IPS DF 4.7 (cell line): ENCODE data around the gene KCTD11.
A peak's percentile ranks its signal among the peaks of the same experiment; 100 is the strongest.
"Not testable (repeated sequence)": the region's sequence is repeated elsewhere in the genome, so short reads cannot be mapped to it uniquely, and the experiment has no call there.

Experiments
- DNase-seq: peaks from one replicate; pipeline ENCODE4 v3.0.0-alpha.2; 2013; ENCODE audit warnings: low spot score; ENCODE audit errors: extremely low read depth

Gene KCTD11

DNA sequence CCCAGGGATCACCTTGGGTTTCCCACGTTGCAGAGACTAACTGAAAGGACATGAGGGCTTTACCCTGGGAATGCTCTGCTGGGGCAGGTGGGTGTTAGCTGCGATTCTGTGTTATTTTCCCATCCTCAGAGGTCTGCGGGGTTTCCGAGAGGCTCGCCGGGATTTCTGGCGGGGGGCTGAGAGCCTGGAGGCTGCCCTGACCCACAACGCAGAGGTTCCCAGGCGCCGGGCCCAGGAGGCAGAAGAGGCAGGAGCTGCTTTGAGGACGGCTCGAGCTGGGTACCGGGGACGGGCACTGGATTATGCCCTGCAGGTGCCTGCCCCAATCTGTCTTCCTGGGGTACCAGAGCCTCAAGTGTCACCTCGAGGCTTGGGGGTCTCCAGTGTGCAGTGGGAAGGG, 8.7 kb upstream of the KCTD11 start:
- DNase-seq: no peak

DNA sequence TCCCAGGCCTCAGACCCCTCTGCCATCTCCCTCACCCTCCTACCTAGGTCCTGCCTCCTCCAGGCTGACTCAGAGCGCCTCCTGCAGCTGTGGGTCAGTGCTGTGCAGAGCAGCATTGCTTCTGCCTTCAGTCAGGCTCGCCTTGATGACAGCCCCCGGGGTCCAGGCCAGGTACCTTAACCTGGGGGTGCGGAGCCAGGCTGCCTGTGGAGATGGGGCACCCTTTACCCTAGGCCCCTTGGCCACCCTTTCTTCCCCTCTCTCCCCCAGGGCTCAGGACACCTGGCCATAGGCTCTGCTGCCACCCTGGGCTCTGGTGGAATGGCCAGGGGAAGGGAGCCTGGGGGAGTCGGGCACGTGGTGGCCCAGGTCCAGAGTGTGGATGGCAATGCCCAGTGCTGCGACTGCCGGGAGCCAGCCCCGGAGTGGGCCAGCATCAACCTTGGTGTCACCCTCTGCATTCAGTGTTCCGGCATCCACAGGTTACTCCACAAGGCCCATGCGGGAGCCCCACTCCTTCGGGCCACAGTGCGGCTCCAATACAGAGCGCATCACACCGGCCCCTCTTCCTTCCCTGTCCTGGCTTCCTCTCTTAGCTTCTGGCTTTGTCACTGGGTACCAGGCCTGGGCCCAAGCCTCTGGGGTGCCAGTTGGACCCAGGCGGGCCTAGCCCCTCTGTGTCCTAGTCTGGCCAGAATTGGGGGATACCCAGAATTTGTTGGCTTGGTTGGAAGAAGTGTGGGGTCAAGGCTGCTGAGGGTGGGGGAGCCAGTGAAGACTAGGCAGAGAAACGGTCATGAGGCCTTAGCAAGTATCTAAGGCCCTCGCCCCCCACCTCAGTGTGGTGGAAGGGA, 5.0 kb upstream of the KCTD11 start:
- DNase-seq: no peak

GRCh38 chr17:7347630-7348477, 4.1 kb upstream of the KCTD11 start:
- DNase-seq: no peak

DNA sequence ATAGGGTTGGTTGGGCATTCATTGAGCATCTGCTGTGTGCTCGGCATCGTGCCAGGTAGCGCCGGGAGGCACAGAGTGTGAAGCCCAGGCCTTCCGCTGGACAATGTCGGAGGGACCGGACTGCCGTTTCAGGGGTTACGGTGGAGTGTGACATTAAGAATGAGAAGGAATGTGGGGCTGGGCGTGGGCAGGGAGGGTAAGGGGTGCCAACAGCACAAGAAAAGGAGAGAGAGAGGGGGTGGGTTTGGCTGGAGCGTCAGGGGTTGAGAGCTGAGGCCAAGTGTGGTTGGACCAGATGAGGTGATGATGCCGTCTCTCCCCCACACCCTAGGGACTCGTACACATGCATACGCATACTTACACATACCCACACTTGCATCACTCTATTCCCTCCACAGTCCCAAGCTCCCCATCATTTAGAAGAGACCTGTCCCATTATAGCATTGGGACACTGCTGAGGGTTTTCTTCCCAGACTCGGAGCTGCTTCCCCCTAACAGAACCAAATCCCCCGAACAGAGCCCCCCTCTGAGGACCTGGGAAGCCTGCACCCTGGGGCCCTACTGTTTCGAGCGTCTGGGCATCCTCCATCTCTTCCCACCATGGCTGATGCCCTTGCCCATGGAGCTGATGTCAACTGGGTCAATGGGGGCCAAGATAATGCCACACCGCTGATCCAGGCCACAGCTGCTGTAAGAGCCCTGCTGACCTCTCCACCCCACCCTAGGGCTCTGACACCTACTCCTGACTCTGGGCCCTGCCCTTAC, 3.3 kb upstream of the KCTD11 start:
- no peak for DNase-seq

GRCh38 chr17:7352503-7352889, 534 bp downstream of the KCTD11 start:
- no peak for DNase-seq

GRCh38 chr17:7352910-7353635, 1.1 kb downstream of the KCTD11 start:
- DNase-seq: no peak

GRCh38 chr17:7354262-7354843, 2.4 kb downstream of the KCTD11 start:
- DNase-seq: no peak

- DNase-seq: no peak
Measured at GRCh38 chr17:7355053-7355452, 3.1 kb downstream of the KCTD11 start, which contains the start of gene TMEM95. Gene TMEM95 (plus strand): TSS chr17:7355156. CDS start chr17:7355205, 49 bp downstream.

- DNase-seq: no peak
Measured at GRCh38 chr17:7355573-7355972, 3.6 kb downstream of the KCTD11 start.

DNA sequence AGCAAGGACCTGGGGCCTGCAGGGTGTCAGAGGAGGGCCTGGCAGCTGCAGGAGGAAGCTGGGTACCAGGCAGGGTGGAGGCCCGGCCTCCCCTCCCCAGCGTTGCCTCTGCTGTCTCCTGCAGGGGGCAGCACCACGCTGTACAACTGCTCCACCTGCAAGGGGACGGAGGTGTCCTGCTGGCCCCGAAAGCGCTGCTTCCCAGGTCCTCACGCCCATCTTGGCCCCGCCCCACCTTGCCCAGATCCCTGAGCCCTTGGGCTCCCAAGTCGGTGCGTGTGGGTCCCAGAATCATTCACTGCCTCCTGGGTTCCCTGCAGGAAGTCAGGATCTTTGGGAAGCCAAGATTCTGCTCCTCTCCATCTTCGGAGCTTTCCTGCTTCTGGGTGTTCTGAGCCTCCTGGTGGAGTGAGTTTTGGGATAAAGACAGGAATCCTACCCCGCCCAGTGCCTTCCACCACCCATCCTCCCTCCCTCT, 4.1 kb downstream of the KCTD11 start:
- peak; percentile 76 for DNase-seq

DNA sequence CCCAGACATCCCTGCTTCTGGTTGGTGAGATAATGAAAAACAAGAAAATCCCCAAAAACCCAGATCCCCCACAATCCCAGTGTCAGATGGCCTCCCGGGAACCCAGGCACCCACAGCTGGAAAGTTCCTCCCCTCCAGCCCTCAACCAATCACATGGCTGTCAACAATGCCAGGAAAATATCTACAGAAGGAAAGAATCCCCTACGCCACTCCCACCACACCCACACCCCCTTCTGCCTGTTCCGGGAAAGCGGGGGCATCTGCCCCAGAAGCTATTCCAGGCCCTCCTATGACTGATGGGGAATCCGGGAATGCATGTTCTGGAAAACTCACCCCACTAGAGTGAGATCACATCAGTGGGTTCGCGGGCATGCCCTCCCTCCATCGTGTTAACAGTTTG, 4.8 kb downstream of the KCTD11 start:
- DNase-seq: no peak

- no peak for DNase-seq
Measured at GRCh38 chr17:7357381-7357780, 5.4 kb downstream of the KCTD11 start.

DNA sequence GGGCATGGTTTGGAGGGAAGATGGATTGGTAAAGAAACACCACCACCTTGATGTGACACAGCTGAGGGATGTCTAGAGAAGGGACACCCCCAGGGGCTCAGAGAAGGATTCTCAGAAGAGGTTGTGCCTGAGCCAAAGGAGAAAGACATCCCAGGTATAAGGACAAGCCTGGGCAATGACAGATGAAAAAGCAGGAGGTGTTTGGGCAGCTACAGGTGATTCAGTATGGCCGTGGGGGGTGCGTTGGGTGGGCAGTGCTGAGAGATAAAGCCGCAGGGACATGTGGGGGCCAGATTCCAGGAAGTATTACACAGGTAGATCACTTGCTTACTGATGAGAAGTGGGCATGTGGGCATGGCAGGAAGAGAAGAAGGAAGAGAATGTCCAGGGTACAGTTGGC, 9.9 kb downstream of the KCTD11 start:
- DNase-seq: no peak

DNA sequence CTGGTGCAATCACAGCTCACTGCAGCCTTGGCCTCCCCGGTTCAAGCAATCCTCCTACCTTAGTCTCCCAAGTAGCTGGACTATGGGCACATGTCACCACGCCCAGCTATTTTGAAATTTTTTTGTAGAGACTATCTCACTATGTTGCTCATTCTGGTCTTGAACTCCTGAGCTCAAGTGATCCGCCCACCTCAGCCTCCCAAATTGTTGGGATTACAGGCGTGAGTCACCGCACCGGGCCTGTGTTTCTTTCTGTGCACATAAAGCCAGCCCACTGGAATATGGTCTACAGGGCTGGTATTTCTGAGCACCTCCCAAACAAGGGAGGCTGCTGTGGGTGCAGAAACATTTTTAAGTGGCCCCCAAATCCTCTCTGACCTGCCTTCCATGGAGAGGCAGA, 11.3 kb downstream of the KCTD11 start:
- DNase-seq: no peak

- DNase-seq: not testable (repeated sequence)
Measured at GRCh38 chr17:7365963-7366362, 14.0 kb downstream of the KCTD11 start.

GRCh38 chr17:7367083-7367482, 15.1 kb downstream of the KCTD11 start:
- no peak for DNase-seq

DNA sequence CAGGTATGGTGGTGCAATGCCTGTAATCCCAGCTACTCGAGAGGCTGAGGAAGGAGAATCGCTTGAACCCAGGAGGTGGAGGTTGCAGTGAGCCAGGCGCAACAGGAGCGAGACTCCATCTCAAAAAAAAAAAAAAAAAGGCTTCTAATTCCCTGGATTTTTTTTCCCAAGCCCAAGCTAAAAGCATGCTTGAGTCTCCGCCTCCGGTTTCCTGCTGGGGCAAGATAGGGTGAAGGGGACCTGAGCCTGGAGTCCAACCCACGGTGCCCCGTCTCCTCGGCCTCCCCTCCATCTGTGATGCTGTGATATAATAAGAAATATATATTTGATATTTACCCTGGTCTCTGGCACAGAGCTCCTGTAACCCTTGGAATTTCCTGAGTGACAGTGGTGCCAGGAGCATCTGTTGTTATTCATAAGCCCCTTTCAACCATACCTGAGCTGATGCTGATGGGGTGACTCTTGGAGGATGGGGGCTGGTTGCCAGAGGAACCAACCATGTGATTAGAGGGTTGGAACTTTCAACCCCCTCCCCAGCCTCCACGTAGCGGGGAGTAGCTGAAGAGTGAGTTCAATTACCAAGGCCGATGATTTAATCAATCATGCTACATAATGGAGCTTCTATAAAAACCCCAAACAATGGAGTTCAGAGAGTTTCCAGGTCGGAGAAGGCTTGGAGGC, 16.1 kb downstream of the KCTD11 start:
- no peak for DNase-seq

DNA sequence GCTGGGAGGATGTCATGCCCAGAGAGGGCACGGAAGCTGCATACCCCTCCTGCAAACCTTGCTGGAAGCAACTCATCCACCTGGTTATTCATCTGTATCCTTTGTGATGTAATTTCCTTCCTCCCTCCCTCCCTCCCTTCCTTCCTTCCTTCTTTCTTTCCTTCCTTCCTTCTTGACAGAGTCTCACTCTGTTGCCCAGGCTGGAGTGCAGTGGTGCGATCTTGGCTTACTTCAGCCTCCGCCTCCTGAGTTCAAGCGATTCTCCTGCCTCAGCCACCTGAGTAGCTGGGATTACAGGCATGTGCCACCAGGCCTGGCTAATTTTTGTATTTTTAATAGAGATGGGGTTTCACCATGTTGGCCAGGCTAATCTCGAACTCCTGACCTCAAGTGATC, 16.6 kb downstream of the KCTD11 start:
- DNase-seq: not testable (repeated sequence)

- DNase-seq: no peak
Measured at GRCh38 chr17:7369825-7370224, 17.9 kb downstream of the KCTD11 start.

DNA sequence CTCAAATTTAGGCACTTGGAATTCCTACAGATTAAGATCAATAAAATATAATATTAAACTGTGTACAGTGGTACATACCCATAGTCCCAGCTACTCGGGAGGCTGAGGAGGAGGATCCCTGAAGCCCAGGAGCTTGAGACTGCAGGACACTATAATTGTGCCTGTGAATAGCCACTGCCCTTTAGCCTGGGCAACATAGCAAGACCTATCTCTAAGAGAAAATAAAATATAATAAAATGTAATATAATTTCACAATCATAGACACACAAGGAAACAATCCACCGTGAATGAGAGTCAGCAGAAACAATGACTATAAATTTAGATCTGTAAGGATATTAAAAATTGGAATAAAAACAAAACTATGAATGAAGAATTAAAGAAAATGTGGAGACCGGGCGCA, 18.9 kb downstream of the KCTD11 start:
- no peak for DNase-seq
